ENCODE results near the gene C11orf16. TPM values are rescaled to one million over a fixed set of nuclear protein-coding genes. Genes with fewer than 3 reads are reported as not detected.
A peak's percentile ranks its signal among the peaks of the same experiment; 100 is the strongest.

Gene C11orf16
- total and polyA plus RNA-seq, 2 of the 4 experiments (the other 2 are of a cell fraction), result not detected

DNA sequence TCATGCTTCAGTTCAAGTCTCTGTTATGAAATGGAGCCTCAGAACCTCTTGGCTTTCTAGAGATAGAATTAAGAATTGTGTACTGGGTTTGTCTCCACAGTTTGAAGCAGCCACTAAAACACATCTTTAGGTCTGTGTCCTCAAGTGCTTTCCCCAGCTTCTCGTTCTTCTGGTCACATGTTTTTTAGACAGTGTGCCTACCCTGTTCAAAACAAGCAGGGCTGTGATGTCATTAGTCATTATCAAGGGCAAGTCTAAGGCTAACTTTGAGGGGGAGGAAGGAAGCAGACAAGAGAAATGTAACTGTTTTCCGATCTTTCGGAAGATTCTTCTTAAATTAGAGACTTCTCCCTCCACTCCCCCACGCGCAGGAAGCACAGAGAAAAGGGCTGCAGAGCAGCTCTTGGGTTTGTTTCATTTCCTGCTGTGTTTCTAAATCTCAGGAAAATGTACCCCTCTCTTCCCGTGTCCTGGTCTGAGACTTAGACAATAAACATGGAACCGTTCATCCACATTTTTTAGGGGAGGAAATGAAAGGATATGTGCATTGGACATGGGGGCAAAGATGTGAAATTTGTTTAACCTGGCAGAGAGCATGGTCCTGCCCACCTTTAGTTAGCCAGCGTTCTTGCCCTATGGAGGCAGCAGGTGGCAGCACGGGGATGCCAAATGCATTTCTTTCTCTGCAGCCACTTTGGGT, 18.6 kb downstream of the C11orf16 start:
- in situ Hi-C loops (cut with MboI; ENCODE audit: low sequenced_read_pairs) (loop anchor here (5.0 kb wide), 1 partner anchor 43 kb away; no protein-coding TSS in a partner anchor), intact Hi-C loops (cut with micrococcal nuclease) (loop anchor here (1.0 to 10.0 kb wide), 5 partner anchors 87 to 593 kb away; a partner anchor contains a TSS), dilution Hi-C loops (cut with HindIII; ENCODE audit: low sequenced_read_pairs, unreplicated experiment) (no loop called here)
- Histone ChIP-seq H4K20me1 (ENCODE audit: insufficient read depth, low read length) (peaks cover 3% of the 10 kb centered on the region; the same call in 1 of the 2 replicates), H2BK120ac (ENCODE audit: low read depth, low read length) (peak overlapping the region; percentile 44; the same call in 1 of the 2 replicates), H2BK15ac (ENCODE audit: low read depth, low read length) (peak overlapping the region; percentile 38; the same call in 2 of the 3 replicates), H2AFZ (replicated peaks; ENCODE audit: low read length, poor library complexity) (no peak overlapping the region), H3K9ac (ENCODE audit: low read depth, low read length) (peak overlapping the region; percentile 69), H3K79me1 (ENCODE audit: low read depth in 1 of 2, low read length in 2 of 2) (peaks cover 35 to 58% of the 10 kb centered on the region in 2 experiments), H3K23ac (ENCODE audit: low read depth, low read length) (peak overlapping the region; percentile 66; the same call in 1 of the 2 replicates), H3K36me3 (ENCODE audit: control insufficient read depth, insufficient read depth, low read length) (peaks cover 14% of the 10 kb centered on the region), H4K91ac (ENCODE audit: insufficient read depth, low read depth, low read length) (peak overlapping the region; percentile 9), H2AK5ac (ENCODE audit: low read depth, low read length) (peak overlapping the region; percentile 67; the same call in 1 of the 2 replicates), H3K9me3 (ENCODE audit: control insufficient read depth, insufficient read depth, low read length) (no peaks in the 10 kb centered on the region), H3K27me3 (ENCODE audit: control insufficient read depth, insufficient read depth, low read length) (no peaks in the 10 kb centered on the region), H3K4ac (ENCODE audit: low read depth, low read length) (peak overlapping the region; percentile 51; the same call in 1 of the 2 replicates), H3K14ac (replicated peaks; ENCODE audit: low read depth, low read length) (peak overlapping the region; percentile 24; the same call in 1 of the 2 replicates), H4K5ac (ENCODE audit: low read depth, low read length) (0 out of 2 replicates have a peak overlapping the region, but pooled peaks have one; percentile 21), H3K4me3 (ENCODE audit: insufficient read depth, low read depth, low read length) (no peak overlapping the region), H4K8ac (ENCODE audit: low read depth in 2 of 2, low read length in 2 of 2) (peak overlapping the region in 1 of 2 experiments; percentile 26; a peak in 1 of 4 replicates), H3K9me1 (ENCODE audit: insufficient read depth, low read length) (peaks cover 19% of the 10 kb centered on the region; the same call in 1 of the 2 replicates), H3K18ac (ENCODE audit: low read depth, low read length) (peak overlapping the region; percentile 28), H3K4me2 (ENCODE audit: low read depth, low read length) (peak overlapping the region; percentile 82), H3K56ac (ENCODE audit: extremely low read depth, insufficient read depth, low read length) (peak overlapping the region; percentile 21; the same call in 1 of the 2 replicates), H2AK9ac (replicated peaks; ENCODE audit: low read depth, low read length, poor library complexity) (no peak overlapping the region), H3K27ac (ENCODE audit: insufficient read depth, low read length) (peak overlapping the region; percentile 73; the same call in 1 of the 2 replicates), H3K4me1 (ENCODE audit: control insufficient read depth, insufficient read depth, low read length) (peaks cover 22% of the 10 kb centered on the region), H2BK20ac (ENCODE audit: low read depth, low read length) (peak overlapping the region; percentile 22; the same call in 1 of the 2 replicates), H2BK5ac (ENCODE audit: low read depth, low read length, poor library complexity, severe bottlenecking) (peak overlapping the region; percentile 59)
- ATAC-seq (ENCODE audit: low read depth) (no peak), DNase-seq (peak; percentile 39)
- no CpG with 5 or more reads among the region's 9 CpGs for WGBS, 2 experiments (ENCODE audit: extremely low coverage in 2 of 2, insufficient read length in 1 of 2)
- ChIA-PET POLR2A (ENCODE audit: unreplicated experiment) (interaction anchor here (2.0 kb wide), 1 partner anchor 45 kb away, joined by 4 read pairs; no protein-coding TSS in a partner anchor), CTCF (interaction anchor here (0.5 to 1.8 kb wide), 6 partner anchors 27 to 223 kb away, joined by 3 to 6 read pairs (median 3); a partner anchor contains a TSS)
- no TSS peak for BruUV-seq (replicated peaks)
- TF ChIP-seq RAD21 (IDR thresholded peaks at IDR 0.05; ENCODE audit: low read length), result peak; percentile 85
- TF ChIP-seq, protein P1, sequence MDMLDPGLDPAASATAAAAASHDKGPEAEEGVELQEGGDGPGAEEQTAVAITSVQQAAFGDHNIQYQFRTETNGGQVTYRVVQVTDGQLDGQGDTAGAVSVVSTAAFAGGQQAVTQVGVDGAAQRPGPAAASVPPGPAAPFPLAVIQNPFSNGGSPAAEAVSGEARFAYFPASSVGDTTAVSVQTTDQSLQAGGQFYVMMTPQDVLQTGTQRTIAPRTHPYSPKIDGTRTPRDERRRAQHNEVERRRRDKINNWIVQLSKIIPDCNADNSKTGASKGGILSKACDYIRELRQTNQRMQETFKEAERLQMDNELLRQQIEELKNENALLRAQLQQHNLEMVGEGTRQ (IDR thresholded peaks at IDR 0.05; ENCODE audit: low read depth, low read length), result no peak
- TF ChIP-seq MXI1 (IDR thresholded peaks at IDR 0.05; ENCODE audit: borderline replicate concordance, low read depth, low read length), result no peak
- no peak for TF ChIP-seq BHLHE40 (IDR thresholded peaks at IDR 0.05; ENCODE audit: low read depth, low read length)
- TF ChIP-seq SMC3 (IDR thresholded peaks at IDR 0.05; ENCODE audit: low read depth, low read length), result peak; percentile 69
- TF ChIP-seq FOS (IDR thresholded peaks at IDR 0.05; ENCODE audit: low read depth, low read length), result no peak
- TF ChIP-seq, protein P2, sequence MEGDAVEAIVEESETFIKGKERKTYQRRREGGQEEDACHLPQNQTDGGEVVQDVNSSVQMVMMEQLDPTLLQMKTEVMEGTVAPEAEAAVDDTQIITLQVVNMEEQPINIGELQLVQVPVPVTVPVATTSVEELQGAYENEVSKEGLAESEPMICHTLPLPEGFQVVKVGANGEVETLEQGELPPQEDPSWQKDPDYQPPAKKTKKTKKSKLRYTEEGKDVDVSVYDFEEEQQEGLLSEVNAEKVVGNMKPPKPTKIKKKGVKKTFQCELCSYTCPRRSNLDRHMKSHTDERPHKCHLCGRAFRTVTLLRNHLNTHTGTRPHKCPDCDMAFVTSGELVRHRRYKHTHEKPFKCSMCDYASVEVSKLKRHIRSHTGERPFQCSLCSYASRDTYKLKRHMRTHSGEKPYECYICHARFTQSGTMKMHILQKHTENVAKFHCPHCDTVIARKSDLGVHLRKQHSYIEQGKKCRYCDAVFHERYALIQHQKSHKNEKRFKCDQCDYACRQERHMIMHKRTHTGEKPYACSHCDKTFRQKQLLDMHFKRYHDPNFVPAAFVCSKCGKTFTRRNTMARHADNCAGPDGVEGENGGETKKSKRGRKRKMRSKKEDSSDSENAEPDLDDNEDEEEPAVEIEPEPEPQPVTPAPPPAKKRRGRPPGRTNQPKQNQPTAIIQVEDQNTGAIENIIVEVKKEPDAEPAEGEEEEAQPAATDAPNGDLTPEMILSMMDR (conservative IDR thresholded peaks at IDR 0.05; ENCODE audit: low read depth, low read length), result peak; percentile 75

All from IMR-90 (cell line).